GM23338 (cell line): ENCODE results near the gene MAN2A2. TPM values are rescaled to one million over a fixed set of nuclear protein-coding genes. Genes with fewer than 3 reads are reported as not detected.

Experiments used
- ATAC-seq: fragments of 200-7000 bp; cut with Tn5 transposase; 3 replicates; pipeline ENCODE4 v1.9.1; 2020
- DNase-seq: peaks from one replicate; pipeline ENCODE4 v3.0.0-alpha.2; 2015; ENCODE audit warnings: low spot score
- H2AFZ ChIP-seq: fragments of 200-600 bp; sonication (generic); 2 replicates; pipeline ENCODE4 v1.8.0; 2016; ENCODE audit warnings: antibody characterized with exemption, mild to moderate bottlenecking, moderate library complexity
- H3F3A ChIP-seq: fragments of 200-600 bp; sonication (generic); replicated peaks from 2 replicates; pipeline ENCODE4 v1.8.0; 2017; ENCODE audit warnings: antibody characterized with exemption, mixed run types, low read depth
- H3K27ac ChIP-seq: fragments of 200-600 bp; sonication (generic); 2 replicates; pipeline ENCODE4 v1.6.1; 2016; ENCODE audit warnings: low read depth
- H3K27me3 ChIP-seq: fragments of 200-600 bp; sonication (generic); 2 replicates; pipeline ENCODE4 v1.8.0; 2016; ENCODE audit warnings: mild to moderate bottlenecking, mixed run types, moderate library complexity; ENCODE audit not compliant: insufficient read depth
- H3K36me3 ChIP-seq: fragments of 200-600 bp; sonication (generic); 2 replicates; pipeline ENCODE4 v1.8.0; 2016; ENCODE audit warnings: mild to moderate bottlenecking; ENCODE audit not compliant: insufficient read depth
- H3K4me1 ChIP-seq: fragments of 200-600 bp; sonication (generic); 2 replicates; pipeline ENCODE4 v1.8.0; 2016; ENCODE audit warnings: mild to moderate bottlenecking, moderate library complexity; ENCODE audit not compliant: insufficient read depth
- H3K4me2 ChIP-seq: fragments of 200-600 bp; sonication (generic); 2 replicates; pipeline ENCODE4 v1.7.1; 2017; ENCODE audit warnings: mixed run types
- H3K4me3 ChIP-seq: fragments of 200-600 bp; sonication (generic); 2 replicates; pipeline ENCODE4 v1.6.1; 2016; ENCODE audit warnings: mixed run types
- H3K79me2 ChIP-seq: fragments of 200-600 bp; sonication (generic); replicated peaks from 2 replicates; pipeline ENCODE4 v1.8.0; 2017; ENCODE audit warnings: mild to moderate bottlenecking; ENCODE audit not compliant: insufficient read depth
- H3K9me2 ChIP-seq: fragments of 200-600 bp; sonication (generic); 2 replicates; pipeline ENCODE4 v1.8.0; 2017; ENCODE audit not compliant: insufficient read depth
- H4K20me1 ChIP-seq: fragments of 200-600 bp; sonication (generic); replicated peaks from 2 replicates; pipeline ENCODE4 v1.8.0; 2017; ENCODE audit warnings: mild to moderate bottlenecking; ENCODE audit not compliant: insufficient read depth
- H3K27ac Mint-ChIP-seq: 2 replicates; pipeline ENCODE4 v1.8.0; 2020; ENCODE audit warnings: inconsistent platforms, mild to moderate bottlenecking, moderate library complexity, mixed read lengths
- H3K27me3 Mint-ChIP-seq: 3 replicates; pipeline ENCODE4 v1.8.0; 2022; ENCODE audit warnings: low read depth, mild to moderate bottlenecking, moderate library complexity, mixed read lengths, inconsistent platforms; ENCODE audit not compliant: insufficient read depth, poor library complexity
- H3K36me3 Mint-ChIP-seq: 3 replicates; pipeline ENCODE4 v1.8.0; 2021; ENCODE audit warnings: low read depth, mild to moderate bottlenecking, inconsistent platforms, moderate library complexity, mixed read lengths
- H3K4me1 Mint-ChIP-seq: 3 replicates; pipeline ENCODE4 v1.8.0; 2020; ENCODE audit warnings: mild to moderate bottlenecking, inconsistent platforms, mixed read lengths
- H3K4me3 Mint-ChIP-seq: 3 replicates; pipeline ENCODE4 v1.8.0; 2021; ENCODE audit warnings: moderate library complexity, mild to moderate bottlenecking, inconsistent platforms, mixed read lengths
- H3K9me3 Mint-ChIP-seq: 3 replicates; pipeline ENCODE4 v1.8.0; 2020; ENCODE audit warnings: moderate library complexity, mild to moderate bottlenecking, inconsistent platforms, mixed read lengths
- EZH2phosphoT487 ChIP-seq: fragments of 200-600 bp; sonication (generic); IDR thresholded peaks from one replicate; pipeline ENCODE4 v1.8.1; 2018; ENCODE audit warnings: antibody characterized with exemption; ENCODE audit not compliant: unreplicated experiment
- JUNB ChIP-seq: IDR thresholded peaks from one replicate; pipeline ENCODE4 v1.6.1; 2016; ENCODE audit warnings: antibody characterized with exemption; ENCODE audit not compliant: unreplicated experiment
- NANOG ChIP-seq: IDR thresholded peaks from 2 replicates; pipeline ENCODE4 v1.6.1; 2016; ENCODE audit warnings: antibody characterized with exemption, borderline replicate concordance
- POLR2AphosphoS5 ChIP-seq: IDR thresholded peaks from 2 replicates; pipeline ENCODE4 v1.6.1; 2016; ENCODE audit warnings: antibody characterized with exemption, low read depth
- STAT1 ChIP-seq: IDR thresholded peaks from one replicate; pipeline ENCODE4 v1.6.1; 2016; ENCODE audit warnings: antibody characterized with exemption; ENCODE audit not compliant: unreplicated experiment
- ZNF114 ChIP-seq: fragments of 250-450 bp; sonication (Bioruptor Pico); IDR thresholded peaks from 2 replicates; pipeline ENCODE4 v1.5.0; 2020; ENCODE audit warnings: mild to moderate bottlenecking, moderate library complexity
- ZNF462 ChIP-seq: fragments of 250-450 bp; sonication (Bioruptor Pico); IDR thresholded peaks from 2 replicates; pipeline ENCODE4 v1.5.0; 2020; ENCODE audit warnings: mild to moderate bottlenecking, moderate library complexity
- polyA plus RNA-seq: library from polyadenylated mRNA; unstranded; fragments of >200 nt; fragmentation: Nextera tagmentation; extraction: Ambion mirVana; gene quantifications from 2 replicates; pipeline ENCODE4 v1.2.1, GENCODE V29; 2016
- total RNA-seq: library from RNA; depleted of rRNA; stranded (reverse); fragments of >200 nt; shearing (Covaris generic); gene quantifications from 2 replicates; pipeline ENCODE4 v1.2.3, GENCODE V29; 2014
- TF ChIP-seq, protein P1 (sequence below): IDR thresholded peaks from one replicate; pipeline ENCODE4 v1.6.1; 2018; ENCODE audit warnings: antibody characterized with exemption; ENCODE audit not compliant: unreplicated experiment
- TF ChIP-seq, protein P2 (sequence below): IDR thresholded peaks from 2 replicates; pipeline ENCODE4 v1.6.1; 2016; ENCODE audit warnings: antibody characterized with exemption
- TF ChIP-seq, protein P3 (sequence below), 2 experiments: fragments of 200-600 bp in 1 of 2; sonication (generic) in 1 of 2; conservative IDR thresholded peaks; 2 replicates each; pipeline versions ENCODE4 v1.5.1 to v1.6.1; 2016 to 2017; ENCODE audit warnings: antibody characterized with exemption in 2 of 2, low read depth in 2 of 2, mild to moderate bottlenecking in 2 of 2, moderate library complexity in 1 of 2

The MAN2A2 gene
- total and polyA plus RNA-seq, 2 experiments from 2014 or later: 8.2 to 17.1 TPM

- no peak overlapping the region for H3K4me3 ChIP-seq
- H3K27ac Mint-ChIP-seq: no peak overlapping the region
These were observed 9.6 kb downstream of the MAN2A2 start for GRCh38 chr15:90912770-90913075.

More at GRCh38 chr15:90912770-90913075, 9.6 kb downstream of the MAN2A2 start:
- Histone ChIP-seq H4K20me1 (no peaks in the 10 kb centered on the region), H3K27me3 (no peaks in the 10 kb centered on the region), H3K4me1 (no peaks in the 10 kb centered on the region), H3K27ac (no peak overlapping the region), H3K79me2 (no peaks in the 10 kb centered on the region), H3K36me3 (no peaks in the 10 kb centered on the region), H3K4me2 (no peak overlapping the region), H2AFZ (no peak overlapping the region), H3F3A (no peaks in the 10 kb centered on the region), H3K9me2 (no peaks in the 10 kb centered on the region)
- H3K4me1 Mint-ChIP-seq: peaks cover 6% of the 10 kb centered on the region
- no peak overlapping the region for H3K4me3 Mint-ChIP-seq
- peaks cover 3% of the 10 kb centered on the region; the same call in 2 of the 3 replicates for H3K36me3 Mint-ChIP-seq
- DNase-seq (no peak), ATAC-seq (no peak)
- no peak for TF ChIP-seq ZNF114
- TF ChIP-seq, protein P1, sequence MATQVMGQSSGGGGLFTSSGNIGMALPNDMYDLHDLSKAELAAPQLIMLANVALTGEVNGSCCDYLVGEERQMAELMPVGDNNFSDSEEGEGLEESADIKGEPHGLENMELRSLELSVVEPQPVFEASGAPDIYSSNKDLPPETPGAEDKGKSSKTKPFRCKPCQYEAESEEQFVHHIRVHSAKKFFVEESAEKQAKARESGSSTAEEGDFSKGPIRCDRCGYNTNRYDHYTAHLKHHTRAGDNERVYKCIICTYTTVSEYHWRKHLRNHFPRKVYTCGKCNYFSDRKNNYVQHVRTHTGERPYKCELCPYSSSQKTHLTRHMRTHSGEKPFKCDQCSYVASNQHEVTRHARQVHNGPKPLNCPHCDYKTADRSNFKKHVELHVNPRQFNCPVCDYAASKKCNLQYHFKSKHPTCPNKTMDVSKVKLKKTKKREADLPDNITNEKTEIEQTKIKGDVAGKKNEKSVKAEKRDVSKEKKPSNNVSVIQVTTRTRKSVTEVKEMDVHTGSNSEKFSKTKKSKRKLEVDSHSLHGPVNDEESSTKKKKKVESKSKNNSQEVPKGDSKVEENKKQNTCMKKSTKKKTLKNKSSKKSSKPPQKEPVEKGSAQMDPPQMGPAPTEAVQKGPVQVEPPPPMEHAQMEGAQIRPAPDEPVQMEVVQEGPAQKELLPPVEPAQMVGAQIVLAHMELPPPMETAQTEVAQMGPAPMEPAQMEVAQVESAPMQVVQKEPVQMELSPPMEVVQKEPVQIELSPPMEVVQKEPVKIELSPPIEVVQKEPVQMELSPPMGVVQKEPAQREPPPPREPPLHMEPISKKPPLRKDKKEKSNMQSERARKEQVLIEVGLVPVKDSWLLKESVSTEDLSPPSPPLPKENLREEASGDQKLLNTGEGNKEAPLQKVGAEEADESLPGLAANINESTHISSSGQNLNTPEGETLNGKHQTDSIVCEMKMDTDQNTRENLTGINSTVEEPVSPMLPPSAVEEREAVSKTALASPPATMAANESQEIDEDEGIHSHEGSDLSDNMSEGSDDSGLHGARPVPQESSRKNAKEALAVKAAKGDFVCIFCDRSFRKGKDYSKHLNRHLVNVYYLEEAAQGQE: no peak
- TF ChIP-seq EZH2phosphoT487: no peak
- no peak for TF ChIP-seq JUNB
- TF ChIP-seq STAT1: no peak
- no peak for TF ChIP-seq NANOG
- TF ChIP-seq POLR2AphosphoS5: no peak
- TF ChIP-seq, protein P2, sequence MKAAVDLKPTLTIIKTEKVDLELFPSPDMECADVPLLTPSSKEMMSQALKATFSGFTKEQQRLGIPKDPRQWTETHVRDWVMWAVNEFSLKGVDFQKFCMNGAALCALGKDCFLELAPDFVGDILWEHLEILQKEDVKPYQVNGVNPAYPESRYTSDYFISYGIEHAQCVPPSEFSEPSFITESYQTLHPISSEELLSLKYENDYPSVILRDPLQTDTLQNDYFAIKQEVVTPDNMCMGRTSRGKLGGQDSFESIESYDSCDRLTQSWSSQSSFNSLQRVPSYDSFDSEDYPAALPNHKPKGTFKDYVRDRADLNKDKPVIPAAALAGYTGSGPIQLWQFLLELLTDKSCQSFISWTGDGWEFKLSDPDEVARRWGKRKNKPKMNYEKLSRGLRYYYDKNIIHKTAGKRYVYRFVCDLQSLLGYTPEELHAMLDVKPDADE: no peak
- no peak for TF ChIP-seq ZNF462 (CRISPR knock-in tag)
- TF ChIP-seq, protein P3, sequence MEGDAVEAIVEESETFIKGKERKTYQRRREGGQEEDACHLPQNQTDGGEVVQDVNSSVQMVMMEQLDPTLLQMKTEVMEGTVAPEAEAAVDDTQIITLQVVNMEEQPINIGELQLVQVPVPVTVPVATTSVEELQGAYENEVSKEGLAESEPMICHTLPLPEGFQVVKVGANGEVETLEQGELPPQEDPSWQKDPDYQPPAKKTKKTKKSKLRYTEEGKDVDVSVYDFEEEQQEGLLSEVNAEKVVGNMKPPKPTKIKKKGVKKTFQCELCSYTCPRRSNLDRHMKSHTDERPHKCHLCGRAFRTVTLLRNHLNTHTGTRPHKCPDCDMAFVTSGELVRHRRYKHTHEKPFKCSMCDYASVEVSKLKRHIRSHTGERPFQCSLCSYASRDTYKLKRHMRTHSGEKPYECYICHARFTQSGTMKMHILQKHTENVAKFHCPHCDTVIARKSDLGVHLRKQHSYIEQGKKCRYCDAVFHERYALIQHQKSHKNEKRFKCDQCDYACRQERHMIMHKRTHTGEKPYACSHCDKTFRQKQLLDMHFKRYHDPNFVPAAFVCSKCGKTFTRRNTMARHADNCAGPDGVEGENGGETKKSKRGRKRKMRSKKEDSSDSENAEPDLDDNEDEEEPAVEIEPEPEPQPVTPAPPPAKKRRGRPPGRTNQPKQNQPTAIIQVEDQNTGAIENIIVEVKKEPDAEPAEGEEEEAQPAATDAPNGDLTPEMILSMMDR (conservative IDR thresholded peaks at IDR 0.05; ENCODE audit: low read depth in 2 of 2): no peak
- H3K9me3 Mint-ChIP-seq: no peaks in the 10 kb centered on the region
- H3K27me3 Mint-ChIP-seq: peaks cover 3% of the 10 kb centered on the region
